ENCODE results near the gene SGMS1.

Gene SGMS1

DNA sequence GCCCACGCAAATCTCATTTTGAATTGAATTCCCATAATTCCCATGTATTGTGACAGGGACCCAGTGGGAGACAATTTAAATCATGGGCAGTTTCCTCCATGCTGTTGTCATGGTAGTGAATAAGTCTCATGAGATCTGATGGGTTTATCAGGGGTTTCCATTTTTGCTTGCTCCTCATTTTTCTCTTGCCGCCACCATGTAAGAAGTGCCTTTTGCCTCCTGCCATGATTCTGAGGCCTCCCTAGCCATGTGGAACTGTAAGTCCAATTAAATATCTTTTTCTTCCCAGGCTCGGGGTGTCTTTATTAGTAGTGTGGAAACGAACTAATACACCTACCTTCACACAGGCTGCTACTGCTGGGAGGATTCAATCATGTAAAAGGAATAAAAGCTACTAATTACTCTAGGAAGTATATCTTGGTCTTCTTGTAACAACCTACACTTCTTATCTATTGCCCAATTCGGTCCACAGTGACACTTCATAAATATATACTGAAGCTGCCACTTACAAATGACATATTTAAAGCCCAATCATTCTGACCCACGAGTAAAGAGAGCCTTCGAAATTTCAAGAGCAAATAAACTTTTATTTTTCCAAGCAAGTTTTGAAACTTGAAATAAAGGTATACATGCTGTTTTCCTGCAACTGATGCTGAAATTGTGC is 272.1 kb downstream of the SGMS1 start:
- no peaks in the 10 kb centered on the region for H3K27me3 ChIP-seq (replicated peaks; ENCODE audit: control insufficient read depth, insufficient read depth, low read length)
- TF ChIP-seq, protein P1, sequence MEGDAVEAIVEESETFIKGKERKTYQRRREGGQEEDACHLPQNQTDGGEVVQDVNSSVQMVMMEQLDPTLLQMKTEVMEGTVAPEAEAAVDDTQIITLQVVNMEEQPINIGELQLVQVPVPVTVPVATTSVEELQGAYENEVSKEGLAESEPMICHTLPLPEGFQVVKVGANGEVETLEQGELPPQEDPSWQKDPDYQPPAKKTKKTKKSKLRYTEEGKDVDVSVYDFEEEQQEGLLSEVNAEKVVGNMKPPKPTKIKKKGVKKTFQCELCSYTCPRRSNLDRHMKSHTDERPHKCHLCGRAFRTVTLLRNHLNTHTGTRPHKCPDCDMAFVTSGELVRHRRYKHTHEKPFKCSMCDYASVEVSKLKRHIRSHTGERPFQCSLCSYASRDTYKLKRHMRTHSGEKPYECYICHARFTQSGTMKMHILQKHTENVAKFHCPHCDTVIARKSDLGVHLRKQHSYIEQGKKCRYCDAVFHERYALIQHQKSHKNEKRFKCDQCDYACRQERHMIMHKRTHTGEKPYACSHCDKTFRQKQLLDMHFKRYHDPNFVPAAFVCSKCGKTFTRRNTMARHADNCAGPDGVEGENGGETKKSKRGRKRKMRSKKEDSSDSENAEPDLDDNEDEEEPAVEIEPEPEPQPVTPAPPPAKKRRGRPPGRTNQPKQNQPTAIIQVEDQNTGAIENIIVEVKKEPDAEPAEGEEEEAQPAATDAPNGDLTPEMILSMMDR (IDR thresholded peaks at IDR 0.05; ENCODE audit: insufficient read depth, low read length, poor library complexity, severe bottlenecking): no peak
- no peak overlapping the region for H3K4me3 ChIP-seq (replicated peaks; ENCODE audit: low read depth, low read length)
- no peak for DNase-seq (ENCODE audit: extremely low read depth, insufficient read length)
- H3K36me3 ChIP-seq (ENCODE audit: control insufficient read depth, insufficient read depth, low read length): no peaks in the 10 kb centered on the region; the same call in 1 of the 2 replicates

DNA sequence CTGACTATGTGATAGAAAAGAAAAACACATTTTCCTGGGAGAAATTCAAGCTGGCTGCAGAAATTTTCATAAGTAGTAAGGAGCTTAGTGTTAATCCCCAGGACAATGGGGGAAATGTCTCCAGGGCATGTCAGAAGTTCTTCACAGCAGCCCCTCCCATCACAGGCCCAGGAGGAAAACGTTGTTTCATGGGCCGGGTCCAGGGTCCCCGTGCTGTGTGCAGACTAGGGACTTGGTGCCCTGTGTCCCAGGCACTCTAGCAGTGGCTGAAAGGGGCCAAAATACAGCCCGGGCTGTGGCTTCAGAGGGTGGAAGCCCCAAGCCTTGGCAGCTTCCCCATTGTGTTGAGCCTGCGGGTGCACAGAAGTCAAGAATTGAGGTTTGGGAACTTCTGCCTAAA is 273.4 kb downstream of the SGMS1 start:
- TF ChIP-seq, protein P1 (IDR thresholded peaks at IDR 0.05; ENCODE audit: insufficient read depth, low read length, poor library complexity, severe bottlenecking): no peak
- no peak for DNase-seq (ENCODE audit: extremely low read depth, insufficient read length)
- Histone ChIP-seq H3K36me3 (ENCODE audit: control insufficient read depth, insufficient read depth, low read length) (no peaks in the 10 kb centered on the region; the same call in 1 of the 2 replicates), H3K27me3 (replicated peaks; ENCODE audit: control insufficient read depth, insufficient read depth, low read length) (no peaks in the 10 kb centered on the region), H3K4me3 (replicated peaks; ENCODE audit: low read depth, low read length) (no peak overlapping the region)

DNA sequence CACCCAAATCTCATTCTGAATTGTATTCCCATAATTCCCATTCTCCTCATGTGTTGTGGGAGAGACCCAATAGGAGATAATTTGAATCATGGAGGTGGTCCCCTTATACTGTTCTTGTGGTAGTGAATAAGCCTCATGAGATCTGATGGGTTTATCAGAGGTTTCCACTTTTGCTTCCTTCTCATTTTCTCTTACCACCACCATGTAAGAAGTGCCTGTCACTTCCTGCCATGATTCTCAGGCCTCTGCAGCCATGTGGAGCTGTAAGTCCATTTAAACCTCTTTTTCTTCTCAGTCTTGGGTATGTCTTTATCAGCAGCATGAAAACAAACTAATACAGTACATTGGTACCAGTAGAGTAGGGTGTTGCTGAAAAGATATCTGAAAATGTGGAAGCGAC is 274.2 kb downstream of the SGMS1 start:
- H3K27me3 ChIP-seq (replicated peaks; ENCODE audit: control insufficient read depth, insufficient read depth, low read length): no peaks in the 10 kb centered on the region
- H3K4me3 ChIP-seq (replicated peaks; ENCODE audit: low read depth, low read length): no peak overlapping the region
- DNase-seq (ENCODE audit: extremely low read depth, insufficient read length): no peak
- TF ChIP-seq, protein P1 (IDR thresholded peaks at IDR 0.05; ENCODE audit: insufficient read depth, low read length, poor library complexity, severe bottlenecking): no peak
- no peaks in the 10 kb centered on the region; the same call in 1 of the 2 replicates for H3K36me3 ChIP-seq (ENCODE audit: control insufficient read depth, insufficient read depth, low read length)

DNA sequence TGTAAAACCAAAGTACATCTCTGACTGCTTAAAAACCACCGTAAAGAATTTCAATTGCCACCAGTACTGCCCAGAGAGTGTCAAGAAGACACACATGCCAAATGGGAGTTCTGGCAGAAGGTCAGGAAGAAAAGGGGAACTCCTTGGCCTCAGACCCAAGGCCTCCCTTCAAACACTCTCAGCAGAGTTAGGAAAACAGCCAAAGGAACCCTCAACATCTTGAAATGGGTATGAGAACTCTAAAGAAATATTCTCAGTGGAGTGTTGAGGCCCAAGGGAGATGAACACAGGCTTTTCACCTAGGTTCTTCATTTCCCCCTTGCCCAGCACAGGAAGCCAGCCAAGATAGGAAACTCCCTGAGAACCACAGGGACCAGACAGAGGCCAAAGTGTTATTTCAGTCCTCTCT is 276.4 kb downstream of the SGMS1 start:
- TF ChIP-seq, protein P1 (IDR thresholded peaks at IDR 0.05; ENCODE audit: insufficient read depth, low read length, poor library complexity, severe bottlenecking): no peak
- no peak overlapping the region for H3K4me3 ChIP-seq (replicated peaks; ENCODE audit: low read depth, low read length)
- DNase-seq (ENCODE audit: extremely low read depth, insufficient read length): no peak
- no peaks in the 10 kb centered on the region for H3K27me3 ChIP-seq (replicated peaks; ENCODE audit: control insufficient read depth, insufficient read depth, low read length)
- H3K36me3 ChIP-seq (ENCODE audit: control insufficient read depth, insufficient read depth, low read length): peaks cover 1% of the 10 kb centered on the region

DNA sequence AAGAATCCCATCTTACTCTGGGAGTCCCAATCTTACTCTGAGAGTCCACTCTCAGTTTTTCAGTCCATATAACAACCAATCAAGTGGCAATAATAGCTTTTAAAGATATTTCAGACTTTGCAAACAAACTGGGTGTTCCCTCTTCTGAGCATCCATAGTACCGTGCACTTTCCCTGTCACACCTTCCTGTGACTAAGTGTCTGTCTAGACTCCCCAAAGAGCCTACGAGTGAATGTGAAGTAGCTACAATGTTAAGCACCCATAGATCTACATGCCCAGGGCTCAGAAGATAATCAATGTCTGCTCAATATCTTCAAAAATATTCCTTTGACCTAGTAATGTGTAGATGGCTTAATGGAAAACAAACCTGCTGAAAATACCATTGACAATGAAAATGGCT is 276.8 kb downstream of the SGMS1 start:
- peaks cover 1% of the 10 kb centered on the region for H3K36me3 ChIP-seq (ENCODE audit: control insufficient read depth, insufficient read depth, low read length)
- no peak overlapping the region for H3K4me3 ChIP-seq (replicated peaks; ENCODE audit: low read depth, low read length)
- no peaks in the 10 kb centered on the region for H3K27me3 ChIP-seq (replicated peaks; ENCODE audit: control insufficient read depth, insufficient read depth, low read length)
- TF ChIP-seq, protein P1 (IDR thresholded peaks at IDR 0.05; ENCODE audit: insufficient read depth, low read length, poor library complexity, severe bottlenecking): no peak
- no peak for DNase-seq (ENCODE audit: extremely low read depth, insufficient read length)

DNA sequence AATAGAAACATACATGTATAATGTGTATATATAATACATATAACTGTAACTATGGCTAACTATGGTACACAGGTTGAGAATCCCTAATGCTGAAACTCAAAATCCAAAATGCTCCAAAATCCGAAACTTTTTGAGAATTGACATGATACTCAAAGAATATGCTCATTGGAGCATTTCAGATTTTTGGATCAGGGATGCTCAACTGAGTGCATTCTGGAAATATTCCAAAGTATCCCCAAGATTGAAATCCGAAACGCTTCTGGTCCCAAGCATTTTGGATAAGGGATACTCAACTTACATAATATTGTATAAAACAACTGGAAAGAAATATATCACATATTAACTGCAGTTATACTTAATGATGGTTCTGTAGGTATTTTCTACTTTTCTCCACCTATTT is 278.2 kb downstream of the SGMS1 start:
- peaks cover 1% of the 10 kb centered on the region; the same call in 1 of the 2 replicates for H3K36me3 ChIP-seq (ENCODE audit: control insufficient read depth, insufficient read depth, low read length)

More for the DNA sequence above, 278.2 kb downstream of the SGMS1 start:
- Histone ChIP-seq H3K4me3 (replicated peaks; ENCODE audit: low read depth, low read length) (no peak overlapping the region), H3K27me3 (replicated peaks; ENCODE audit: control insufficient read depth, insufficient read depth, low read length) (no peaks in the 10 kb centered on the region)
- no peak for DNase-seq (ENCODE audit: extremely low read depth, insufficient read length)
- TF ChIP-seq, protein P1 (IDR thresholded peaks at IDR 0.05; ENCODE audit: insufficient read depth, low read length, poor library complexity, severe bottlenecking): no peak

Measured in GM06990 (cell line).